Ramos (cell line): ENCODE results near the gene LIPN.

Source experiments
- in situ Hi-C: fragments of 300-500 bp; cut with MboI; formaldehyde crosslinking; loops from one replicate; pipeline ENCODE4 v1.14.3; 2022; ENCODE audit warnings: low sequenced_read_pairs; ENCODE audit not compliant: unreplicated experiment

LIPN gene

DNA sequence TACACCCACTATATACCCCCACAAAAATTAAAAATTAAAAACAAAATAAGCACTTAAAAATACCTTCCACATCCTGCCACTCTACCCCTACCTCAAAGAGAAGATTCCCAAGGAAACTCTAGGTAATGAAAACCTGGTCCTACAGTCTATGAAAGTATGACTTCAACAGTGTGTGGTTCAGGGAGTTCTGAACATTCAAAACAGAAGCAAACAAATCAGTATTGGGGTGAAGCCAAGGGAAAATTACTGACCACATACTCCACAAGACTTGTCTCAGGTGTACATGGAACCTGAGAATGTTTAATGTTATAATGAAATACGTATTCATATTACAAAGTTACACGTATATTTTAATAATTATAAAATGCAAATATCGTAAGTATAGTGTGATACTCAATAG, 22.4 kb downstream of the LIPN start:
- in situ Hi-C loops: no loop called here

GRCh38 chr10:88783724-88784123, 23.9 kb downstream of the LIPN start:
- in situ Hi-C loops: no loop called here

- in situ Hi-C loops: no loop called here
Measured at GRCh38 chr10:88786032-88786770, 26.4 kb downstream of the LIPN start.

DNA sequence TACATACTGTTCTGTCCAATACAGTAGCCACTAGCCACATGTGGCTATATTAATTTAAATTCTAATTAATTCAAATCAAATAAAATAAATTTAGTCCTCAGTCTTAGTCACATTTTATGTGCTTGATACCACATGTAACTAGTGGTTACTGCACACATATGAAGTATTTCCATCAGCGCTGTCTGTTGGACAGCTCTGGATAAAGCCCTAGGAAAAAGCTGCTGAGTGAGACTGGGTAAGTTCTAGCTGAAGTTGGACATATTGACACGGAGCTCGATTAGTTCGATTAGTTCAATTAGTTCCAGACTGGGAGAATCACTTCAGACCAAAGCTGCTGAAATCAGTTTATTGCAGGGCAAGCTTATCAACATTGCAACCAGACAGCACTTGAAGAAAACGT, 27.6 kb downstream of the LIPN start:
- in situ Hi-C loops: no loop called here

DNA sequence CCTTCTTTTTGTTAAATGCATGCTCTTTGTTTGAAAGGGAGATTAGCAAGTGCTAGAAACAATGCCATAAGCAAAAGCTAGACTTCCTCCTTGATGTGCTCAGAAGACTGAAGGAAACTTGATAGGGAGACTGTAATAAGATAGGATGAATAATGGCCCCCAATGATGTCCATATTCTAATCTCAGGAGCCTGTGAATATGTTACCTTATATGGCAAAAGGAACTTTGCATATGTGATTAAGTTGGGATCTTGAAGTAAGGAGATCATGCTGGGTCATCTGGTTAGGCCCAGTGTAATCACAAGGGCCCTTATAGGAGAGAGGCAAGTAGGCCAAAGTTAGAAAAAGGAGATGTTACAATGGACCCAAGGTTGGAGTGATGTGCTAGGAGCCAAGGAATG, 29.1 kb downstream of the LIPN start:
- in situ Hi-C loops: no loop called here

GRCh38 chr10:88791924-88792323, 32.1 kb downstream of the LIPN start:
- in situ Hi-C loops: no loop called here

DNA sequence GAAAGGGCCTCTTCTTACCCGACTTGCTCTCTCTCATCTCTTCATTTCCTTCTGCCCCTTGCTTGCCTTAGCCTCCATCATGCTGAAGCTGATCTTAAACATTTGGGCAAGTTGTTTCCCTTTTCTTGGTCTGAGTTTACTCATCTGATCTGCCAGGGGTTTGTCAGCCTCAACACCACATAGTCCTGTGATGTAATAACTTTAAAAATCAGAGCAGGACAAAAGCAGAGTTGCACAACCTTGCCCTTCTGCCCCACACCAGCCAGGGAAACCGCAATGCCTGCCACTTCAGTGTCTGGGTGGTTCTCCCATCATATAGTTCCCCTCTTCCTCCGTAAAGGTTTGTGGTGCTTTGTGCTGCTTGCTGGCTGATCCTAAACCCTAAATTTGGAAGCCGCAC, 32.8 kb downstream of the LIPN start:
- in situ Hi-C loops: no loop called here

GRCh38 chr10:88793712-88794299, 34.0 kb downstream of the LIPN start:
- in situ Hi-C loops: no loop called here

DNA sequence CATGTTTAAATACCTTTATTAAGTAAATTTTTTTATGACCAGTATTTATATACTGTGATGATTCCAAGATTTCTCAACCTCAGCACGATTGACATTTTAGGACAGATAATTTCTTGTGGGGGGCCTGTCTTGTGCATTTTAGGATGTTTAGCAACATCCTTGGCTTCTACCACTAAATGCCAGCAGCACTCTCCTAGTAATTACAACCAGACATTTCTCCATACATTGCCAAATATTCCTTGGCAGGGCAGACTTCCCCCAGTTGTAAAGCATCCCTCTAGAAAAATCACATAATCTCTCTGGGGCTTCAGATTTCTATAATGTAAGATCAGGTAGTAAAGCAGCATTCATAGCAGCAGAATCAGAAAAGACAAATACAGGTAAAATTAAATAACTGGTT, 34.9 kb downstream of the LIPN start:
- in situ Hi-C loops: no loop called here

GRCh38 chr10:88800152-88801125, 40.6 kb downstream of the LIPN start:
- in situ Hi-C loops: no loop called here

GRCh38 chr10:88802523-88803285, 42.9 kb downstream of the LIPN start, which contains the start of gene LIPM:
TSS of gene LIPM (plus strand) at chr10:88802730. CDS start at chr10:88802897, 167 bp downstream.
- in situ Hi-C loops: no loop called here

DNA sequence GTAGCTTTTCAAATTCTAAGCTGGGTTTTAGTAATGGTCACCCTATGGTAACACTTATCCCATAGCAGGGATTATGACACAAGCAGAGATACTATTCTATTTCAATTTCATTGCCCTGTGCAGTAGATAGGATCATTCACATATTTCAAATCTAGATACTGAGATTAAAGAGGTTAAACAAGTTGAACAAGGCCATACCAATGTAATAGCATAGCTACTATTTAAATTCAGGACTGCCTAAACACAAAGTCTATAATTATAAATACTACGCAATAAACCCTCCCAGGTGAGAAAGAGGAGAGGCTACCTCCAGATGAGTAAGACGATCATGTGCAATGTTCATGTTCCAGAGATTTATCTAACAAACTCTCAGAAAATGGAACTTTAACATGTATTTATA, 43.8 kb downstream of the LIPN start:
- in situ Hi-C loops: no loop called here

GRCh38 chr10:88804083-88804812, 44.4 kb downstream of the LIPN start:
- in situ Hi-C loops: no loop called here

GRCh38 chr10:88805361-88805760, 45.5 kb downstream of the LIPN start:
- in situ Hi-C loops: no loop called here

GRCh38 chr10:88805924-88806323, 46.1 kb downstream of the LIPN start:
- in situ Hi-C loops: no loop called here

DNA sequence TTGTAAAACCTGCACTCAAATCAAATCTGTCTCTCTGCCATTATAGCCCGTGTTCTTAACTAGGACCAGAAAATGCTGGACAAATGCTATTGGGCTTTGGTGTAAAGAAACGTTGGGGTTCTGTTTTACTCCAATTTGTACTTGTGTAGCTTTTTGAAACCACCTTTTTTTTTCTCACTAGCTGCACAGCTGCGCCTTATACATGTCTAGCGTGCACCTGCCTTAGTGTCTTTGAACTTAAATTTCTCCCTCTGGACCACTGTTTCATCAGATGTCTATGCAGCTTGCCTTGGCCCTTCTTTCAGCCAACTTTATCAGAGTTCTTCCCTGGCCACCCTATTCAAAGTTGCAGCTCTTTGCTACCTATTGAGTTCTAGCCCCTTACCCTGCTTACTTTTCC, 49.8 kb downstream of the LIPN start:
- in situ Hi-C loops: no loop called here

- in situ Hi-C loops: no loop called here
Measured at GRCh38 chr10:88810196-88810961, 50.6 kb downstream of the LIPN start.

DNA sequence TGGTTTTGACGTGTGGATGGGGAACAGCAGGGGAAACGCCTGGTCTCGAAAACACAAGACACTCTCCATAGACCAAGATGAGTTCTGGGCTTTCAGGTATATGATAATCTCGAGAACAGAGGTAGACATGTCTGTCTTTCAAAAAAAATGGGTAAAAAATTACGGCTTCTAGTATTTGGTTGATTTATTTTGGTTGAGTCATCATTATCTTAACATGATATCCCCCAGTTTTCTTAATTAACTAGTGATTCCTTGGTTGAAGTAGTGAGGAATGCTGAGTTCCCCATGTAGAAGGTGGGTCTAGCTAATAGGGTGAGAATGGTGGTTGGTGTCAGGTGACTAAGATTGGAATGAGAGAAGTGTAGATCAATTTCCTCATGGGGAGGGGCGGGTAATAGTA, 53.4 kb downstream of the LIPN start:
- in situ Hi-C loops: no loop called here

DNA sequence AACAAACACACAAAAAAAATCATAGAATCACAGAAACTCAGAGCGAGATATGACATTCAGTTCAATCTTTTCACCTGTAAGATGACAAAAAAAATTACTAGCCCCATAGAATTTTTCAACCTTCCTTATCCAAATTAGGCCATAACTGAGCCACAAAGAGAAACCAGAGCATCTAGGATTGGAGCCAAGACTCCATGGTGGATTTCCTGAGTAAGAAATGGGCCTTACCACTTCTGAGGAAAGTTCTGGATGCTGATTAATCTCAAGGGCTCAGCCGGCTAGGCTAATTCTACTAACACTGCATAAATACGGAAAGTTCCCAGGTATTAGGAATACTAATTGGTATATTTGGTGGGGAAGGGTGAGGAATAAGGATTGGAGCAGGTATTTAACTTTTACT, 59.5 kb downstream of the LIPN start:
- in situ Hi-C loops: no loop called here
